ENCODE data around the gene ARFGAP2.
"Not testable (repeated sequence)": the region's sequence is repeated elsewhere in the genome, so short reads cannot be mapped to it uniquely, and the experiment has no call there.

GRCh38 chr11:47198161-47198560 lies 21.5 kb upstream of the ARFGAP2 start:
- not testable (repeated sequence) for TF ChIP-seq CTCF, POLR2A (IDR thresholded peaks at IDR 0.05)

Measured in testis (tissue), 2 donors.